ENCODE measurements around the gene SPC24. TPM values are rescaled to one million over a fixed set of nuclear protein-coding genes. Genes with fewer than 3 reads are reported as not detected.
"Not testable (repeated sequence)": the region's sequence is repeated elsewhere in the genome, so short reads cannot be mapped to it uniquely, and the experiment has no call there.

Gene SPC24
- polyA plus RNA-seq, 3 donors from 2014 or later = 0.08 to 0.96 TPM; not detected in 1

GRCh38 chr19:11180975-11181374 is 25.4 kb upstream of the SPC24 start:
- H3K4me1 Mint-ChIP-seq; H3K9me3 Mint-ChIP-seq; H3K4me3 Mint-ChIP-seq; H3K36me3 Mint-ChIP-seq; H3K27me3 Mint-ChIP-seq (ENCODE audit: low read depth in 3 of 3); DNase-seq; H3K27ac Mint-ChIP-seq: not testable (repeated sequence)

GRCh38 chr19:11180346-11180745 is 24.8 kb upstream of the SPC24 start:
- no peak for DNase-seq
- H3K4me3 Mint-ChIP-seq = no peak overlapping the region
- H3K9me3 Mint-ChIP-seq = no peaks in the 10 kb centered on the region
- H3K36me3 Mint-ChIP-seq = no peaks in the 10 kb centered on the region
- no peak overlapping the region for H3K27ac Mint-ChIP-seq
- no peaks in the 10 kb centered on the region for H3K27me3 Mint-ChIP-seq (ENCODE audit: low read depth in 3 of 3)
- H3K4me1 Mint-ChIP-seq = no peaks in the 10 kb centered on the region

- H3K27me3 Mint-ChIP-seq (ENCODE audit: low read depth in 3 of 3) = no peaks in the 10 kb centered on the region
- H3K4me3 Mint-ChIP-seq = no peak overlapping the region
- no peaks in the 10 kb centered on the region for H3K4me1 Mint-ChIP-seq
- H3K36me3 Mint-ChIP-seq = no peaks in the 10 kb centered on the region
- no peak overlapping the region for H3K27ac Mint-ChIP-seq
- DNase-seq = no peak
- no peaks in the 10 kb centered on the region for H3K9me3 Mint-ChIP-seq
These were observed 24.2 kb upstream of the SPC24 start for GRCh38 chr19:11179716-11180297.

- H3K4me1 Mint-ChIP-seq; H3K27me3 Mint-ChIP-seq (ENCODE audit: low read depth in 3 of 3); DNase-seq; H3K36me3 Mint-ChIP-seq; H3K9me3 Mint-ChIP-seq; H3K27ac Mint-ChIP-seq; H3K4me3 Mint-ChIP-seq: not testable (repeated sequence)
These were observed 23.5 kb upstream of the SPC24 start for GRCh38 chr19:11179145-11179465.

- no peak for DNase-seq
- Mint-ChIP-seq H3K36me3 (no peaks in the 10 kb centered on the region), H3K9me3 (no peaks in the 10 kb centered on the region), H3K27ac (no peak overlapping the region), H3K4me3 (no peak overlapping the region), H3K4me1 (no peaks in the 10 kb centered on the region), H3K27me3 (ENCODE audit: low read depth in 3 of 3) (no peaks in the 10 kb centered on the region)
These were observed 22.0 kb upstream of the SPC24 start for GRCh38 chr19:11177592-11177991.

GRCh38 chr19:11176466-11177193 is 21.0 kb upstream of the SPC24 start:
- no peaks in the 10 kb centered on the region for H3K27me3 Mint-ChIP-seq (ENCODE audit: low read depth in 3 of 3)
- DNase-seq = no peak
- H3K9me3 Mint-ChIP-seq = no peaks in the 10 kb centered on the region
- H3K36me3 Mint-ChIP-seq = no peaks in the 10 kb centered on the region
- H3K4me3 Mint-ChIP-seq = no peak overlapping the region
- no peaks in the 10 kb centered on the region for H3K4me1 Mint-ChIP-seq
- no peak overlapping the region for H3K27ac Mint-ChIP-seq

GRCh38 chr19:11175920-11176319 is 20.3 kb upstream of the SPC24 start:
- no peaks in the 10 kb centered on the region for H3K27me3 Mint-ChIP-seq (ENCODE audit: low read depth in 3 of 3)
- no peak for DNase-seq
- H3K36me3 Mint-ChIP-seq = no peaks in the 10 kb centered on the region
- H3K4me1 Mint-ChIP-seq = no peaks in the 10 kb centered on the region
- no peaks in the 10 kb centered on the region for H3K9me3 Mint-ChIP-seq
- H3K27ac Mint-ChIP-seq = no peak overlapping the region
- no peak overlapping the region for H3K4me3 Mint-ChIP-seq

- DNase-seq = no peak
- H3K4me3 Mint-ChIP-seq = no peak overlapping the region
- H3K9me3 Mint-ChIP-seq = no peaks in the 10 kb centered on the region
- H3K27me3 Mint-ChIP-seq (ENCODE audit: low read depth in 3 of 3) = no peaks in the 10 kb centered on the region
- no peak overlapping the region for H3K27ac Mint-ChIP-seq
- no peaks in the 10 kb centered on the region for H3K4me1 Mint-ChIP-seq
- H3K36me3 Mint-ChIP-seq = no peaks in the 10 kb centered on the region
These were observed 18.8 kb upstream of the SPC24 start for GRCh38 chr19:11174336-11174735.

GRCh38 chr19:11173516-11174155 is 18.1 kb upstream of the SPC24 start:
- Mint-ChIP-seq H3K27ac (no peak overlapping the region), H3K4me3 (no peak overlapping the region), H3K9me3 (no peaks in the 10 kb centered on the region), H3K36me3 (no peaks in the 10 kb centered on the region), H3K27me3 (ENCODE audit: low read depth in 3 of 3) (no peaks in the 10 kb centered on the region), H3K4me1 (no peaks in the 10 kb centered on the region)
- DNase-seq = no peak

GRCh38 chr19:11172576-11172975 is 17.0 kb upstream of the SPC24 start:
- no peak for DNase-seq
- Mint-ChIP-seq H3K4me3 (no peak overlapping the region), H3K9me3 (no peaks in the 10 kb centered on the region), H3K27me3 (ENCODE audit: low read depth in 3 of 3) (no peaks in the 10 kb centered on the region), H3K36me3 (no peaks in the 10 kb centered on the region), H3K4me1 (no peaks in the 10 kb centered on the region), H3K27ac (no peak overlapping the region)

- Mint-ChIP-seq H3K27ac (no peak overlapping the region), H3K4me1 (no peaks in the 10 kb centered on the region), H3K36me3 (no peaks in the 10 kb centered on the region), H3K4me3 (no peak overlapping the region), H3K9me3 (no peaks in the 10 kb centered on the region), H3K27me3 (ENCODE audit: low read depth in 3 of 3) (no peaks in the 10 kb centered on the region)
- no peak for DNase-seq
These were observed 15.6 kb upstream of the SPC24 start for GRCh38 chr19:11171144-11171543.

- H3K36me3 Mint-ChIP-seq = no peaks in the 10 kb centered on the region
- H3K9me3 Mint-ChIP-seq = no peaks in the 10 kb centered on the region
- no peak for DNase-seq
- H3K4me3 Mint-ChIP-seq = no peak overlapping the region
- H3K27me3 Mint-ChIP-seq (ENCODE audit: low read depth in 3 of 3) = no peaks in the 10 kb centered on the region
- H3K4me1 Mint-ChIP-seq = no peaks in the 10 kb centered on the region
- no peak overlapping the region for H3K27ac Mint-ChIP-seq
These were observed 14.5 kb upstream of the SPC24 start for GRCh38 chr19:11169896-11170678.

- Mint-ChIP-seq H3K4me1 (no peaks in the 10 kb centered on the region), H3K27me3 (ENCODE audit: low read depth in 3 of 3) (no peaks in the 10 kb centered on the region), H3K4me3 (no peak overlapping the region), H3K9me3 (no peaks in the 10 kb centered on the region), H3K36me3 (no peaks in the 10 kb centered on the region), H3K27ac (no peak overlapping the region)
- no peak for DNase-seq
These were observed 13.0 kb upstream of the SPC24 start for GRCh38 chr19:11168568-11168967.

Measured in immature natural killer cell (primary cell).